ENCODE data around the gene MRPL38.
"Not testable (repeated sequence)": the region's sequence is repeated elsewhere in the genome, so short reads cannot be mapped to it uniquely, and the experiment has no call there.

The MRPL38 gene

GRCh38 chr17:75895370-75896155 is 9.1 kb downstream of the MRPL38 start:
- no peak for DNase-seq

GRCh38 chr17:75894049-75894733 is 10.5 kb downstream of the MRPL38 start:
- DNase-seq, result no peak

GRCh38 chr17:75893305-75894048 is 11.2 kb downstream of the MRPL38 start:
- no peak for DNase-seq

- DNase-seq, result no peak
Observed at GRCh38 chr17:75892556-75893224, 12.0 kb downstream of the MRPL38 start.

- DNase-seq, result no peak
Observed at GRCh38 chr17:75891605-75892555, 12.8 kb downstream of the MRPL38 start.

- DNase-seq, result no peak
Observed at GRCh38 chr17:75891022-75891604, 13.6 kb downstream of the MRPL38 start.

- no peak for DNase-seq
Observed at GRCh38 chr17:75889454-75889853, 15.2 kb downstream of the MRPL38 start.

- no peak for DNase-seq
Observed at GRCh38 chr17:75888484-75888883, 16.2 kb downstream of the MRPL38 start.

- not testable (repeated sequence) for DNase-seq
Observed at GRCh38 chr17:75885860-75886259, 18.8 kb downstream of the MRPL38 start.

- DNase-seq, result no peak
Observed at GRCh38 chr17:75885431-75885830, 19.3 kb downstream of the MRPL38 start.

- DNase-seq, result peak in 1 of 2 donors; percentile 38
Observed at GRCh38 chr17:75881678-75882454, 22.8 kb downstream of the MRPL38 start.

- DNase-seq, result no peak
Observed at GRCh38 chr17:75880266-75880665, 24.4 kb downstream of the MRPL38 start.

- peak in 1 of 2 donors; percentile 18 for DNase-seq
Observed at GRCh38 chr17:75878174-75878998, 26.3 kb downstream of the MRPL38 start, which contains the start of gene TRIM47. TRIM47 (minus strand) TSS chr17:75878581; CDS start chr17:75878548, 33 bp downstream.

- DNase-seq, result peak; percentile 68 to 79
Observed at GRCh38 chr17:75877752-75878173, 26.9 kb downstream of the MRPL38 start.

GRCh38 chr17:75876938-75877751 is 27.5 kb downstream of the MRPL38 start:
- DNase-seq, result peak in 1 of 2 donors; percentile 14

GRCh38 chr17:75876190-75876937 is 28.3 kb downstream of the MRPL38 start:
- peak; percentile 71 to 83 for DNase-seq

GRCh38 chr17:75875940-75876189 is 28.8 kb downstream of the MRPL38 start:
- DNase-seq, result no peak
